ENCODE data around the gene STK32B.

STK32B gene

GRCh38 chr4:5084911-5085475, 33.7 kb downstream of the STK32B start:
- TF ChIP-seq ZFX (IDR thresholded peaks at IDR 0.05) (no peak), CTCF (conservative IDR thresholded peaks at IDR 0.05) (no peak)
- H3K27ac ChIP-seq, result no peak overlapping the region

- no peak for TF ChIP-seq ZFX (IDR thresholded peaks at IDR 0.05)
- TF ChIP-seq CTCF (conservative IDR thresholded peaks at IDR 0.05), result no peak
- H3K27ac ChIP-seq, result no peak overlapping the region
Observed at GRCh38 chr4:5086535-5086934, 35.3 kb downstream of the STK32B start.

GRCh38 chr4:5096261-5096660, 45.0 kb downstream of the STK32B start:
- TF ChIP-seq ZFX (IDR thresholded peaks at IDR 0.05), result no peak
- no peak for TF ChIP-seq CTCF (conservative IDR thresholded peaks at IDR 0.05)
- no peak overlapping the region for H3K27ac ChIP-seq

GRCh38 chr4:5098176-5098575, 46.9 kb downstream of the STK32B start:
- no peak overlapping the region for H3K27ac ChIP-seq
- TF ChIP-seq CTCF (conservative IDR thresholded peaks at IDR 0.05) (no peak), ZFX (IDR thresholded peaks at IDR 0.05) (no peak)

- H3K27ac ChIP-seq, result no peak overlapping the region
- TF ChIP-seq CTCF (conservative IDR thresholded peaks at IDR 0.05) (no peak), ZFX (IDR thresholded peaks at IDR 0.05) (no peak)
Observed at GRCh38 chr4:5100336-5100735, 49.1 kb downstream of the STK32B start.

GRCh38 chr4:5100986-5101385, 49.7 kb downstream of the STK32B start:
- no peak for TF ChIP-seq CTCF (conservative IDR thresholded peaks at IDR 0.05)
- no peak for TF ChIP-seq ZFX (IDR thresholded peaks at IDR 0.05)
- no peak overlapping the region for H3K27ac ChIP-seq

- TF ChIP-seq ZFX (IDR thresholded peaks at IDR 0.05), result no peak
- TF ChIP-seq CTCF (conservative IDR thresholded peaks at IDR 0.05), result no peak
- no peak overlapping the region for H3K27ac ChIP-seq
Observed at GRCh38 chr4:5101571-5101970, 50.3 kb downstream of the STK32B start.

All from C4-2B (cell line).